T47D (cell line): Measurements from ENCODE around the gene SLC1A4.

ENCODE experiments used
- DNase-seq, 2 experiments: peaks; one replicate each; pipeline versions ENCODE4 v3.0.0 to v3.0.0-alpha.2; 2011 to 2012; ENCODE audit warnings: low read depth in 1 of 2, low spot score in 1 of 2
- JUND ChIP-seq: IDR thresholded peaks from 2 replicates; pipeline ENCODE4 v1.6.1; 2012; ENCODE audit warnings: low read depth
- in situ Hi-C: cut with HindIII; loops from 2 replicates; pipeline ENCODE4 v1.10.0; 2016; ENCODE audit warnings: low sequenced_read_pairs, low pct_unique_long_range_greater_than_20kb

SLC1A4 gene

GRCh38 chr2:65070172-65070830 lies 81.1 kb downstream of the SLC1A4 start:
- DNase-seq: no peak
- no peak for TF ChIP-seq JUND
- in situ Hi-C loops: no loop called here

- in situ Hi-C loops: no loop called here
- no peak for TF ChIP-seq JUND
These were observed 81.7 kb downstream of the SLC1A4 start for GRCh38 chr2:65070856-65071255.

GRCh38 chr2:65071499-65072180 lies 82.4 kb downstream of the SLC1A4 start:
- in situ Hi-C loops: no loop called here
- TF ChIP-seq JUND: no peak
- DNase-seq: no peak

More at GRCh38 chr2:65070856-65071255, 81.7 kb downstream of the SLC1A4 start:
- no peak for DNase-seq

GRCh38 chr2:65072181-65072970 lies 83.2 kb downstream of the SLC1A4 start:
- in situ Hi-C loops: no loop called here
- DNase-seq: no peak
- no peak for TF ChIP-seq JUND
